A549 (cell line): ENCODE data around the gene CCSER1. TPM values are rescaled to one million over a fixed set of nuclear protein-coding genes. Genes with fewer than 3 reads are reported as not detected.

Source experiments
- ATAC-seq, 2 experiments: fragments of 200-7000 bp in 1 of 2; fragments of >200 bp in 1 of 2; cut with Nextera tagmentation in 1 of 2; cut with Tn5 transposase in 1 of 2; 3 replicates each; pipeline versions ENCODE4 v1.8.0 to v1.9.1; 2018 to 2020; ENCODE audit warnings: mild to moderate bottlenecking in 1 of 2, moderate library complexity in 1 of 2
- CTCF ChIA-PET: fragments of 300-600 bp; sonication (Branson Sonifier 250); formaldehyde crosslinking; extraction: SDS; loops from one replicate; lab custom pipeline; 2021; ENCODE audit warnings: antibody characterized with exemption, inconsistent platforms; lab: Yijun Ruan, JAX
- POLR2A ChIA-PET: fragments of 350-600 bp; formaldehyde crosslinking; extraction: SDS; loops from one replicate; lab custom pipeline; 2021; ENCODE audit warnings: antibody characterized with exemption, inconsistent platforms; lab: Yijun Ruan, JAX
- DNase-seq, 2 experiments: peaks; one replicate each; pipeline versions ENCODE4 v3.0.0 to v3.0.0-alpha.2; 2011 to 2016; ENCODE audit warnings: low read depth in 1 of 2, low spot score in 1 of 2
- FAIRE-seq: peaks from 2 replicates; lab custom pipeline; 2011; peaks lifted over from hg19 to GRCh38; lab: Jason Lieb, UNC
- H3K27ac ChIP-seq, 2 experiments: fragments of >200 bp; sonication (Bioruptor Twin); formaldehyde crosslinking; 3 replicates each; pipeline ENCODE4 v1.5.1; 2016 to 2017
- H3K4me1 ChIP-seq: fragments of >200 bp; sonication (Bioruptor Twin); formaldehyde crosslinking; 3 replicates; pipeline ENCODE4 v1.6.1; 2016
- H3K4me2 ChIP-seq: fragments of >200 bp; sonication (Bioruptor Twin); formaldehyde crosslinking; 3 replicates; pipeline ENCODE4 v1.6.1; 2016
- H3K4me3 ChIP-seq: fragments of >200 bp; sonication (Bioruptor Twin); formaldehyde crosslinking; 3 replicates; pipeline ENCODE4 v1.5.1; 2016
- H3K9me3 ChIP-seq: fragments of >200 bp; sonication (Bioruptor Twin); formaldehyde crosslinking; 3 replicates; pipeline ENCODE4 v1.6.1; 2016
- BHLHE40 ChIP-seq: IDR thresholded peaks from 2 replicates; pipeline ENCODE4 v1.6.1; 2012; ENCODE audit warnings: low read depth, low read length, inconsistent platforms
- CBX2 ChIP-seq: fragments of 200-600 bp; sonication (generic); IDR thresholded peaks from 2 replicates; pipeline ENCODE4 v1.6.1; 2016; ENCODE audit warnings: low read depth, mild to moderate bottlenecking, borderline replicate concordance
- CEBPB ChIP-seq, 2 experiments: fragments of >200 bp in 1 of 2; sonication (Bioruptor Twin) in 1 of 2; formaldehyde crosslinking in 1 of 2; IDR thresholded peaks; 2 replicates each; pipeline ENCODE4 v1.6.1; 2012 to 2016
- E2F6 ChIP-seq: IDR thresholded peaks from 2 replicates; pipeline ENCODE4 v1.6.1; 2012; ENCODE audit warnings: low read depth, borderline replicate concordance
- EHF ChIP-seq: fragments of 250-450 bp; sonication (Bioruptor Pico); IDR thresholded peaks from 2 replicates; pipeline ENCODE4 v1.5.0; 2020; ENCODE audit warnings: mild to moderate bottlenecking
- EHMT2 ChIP-seq: fragments of 200-600 bp; sonication (generic); IDR thresholded peaks from 2 replicates; pipeline ENCODE4 v1.6.1; 2016; ENCODE audit warnings: antibody characterized with exemption, low read depth, mild to moderate bottlenecking, moderate library complexity
- FOSB ChIP-seq: fragments of 250-450 bp; sonication (Bioruptor Pico); IDR thresholded peaks from 2 replicates; pipeline ENCODE4 v1.5.0; 2020; ENCODE audit warnings: mild to moderate bottlenecking, moderate library complexity
- GATA3 ChIP-seq: IDR thresholded peaks from 2 replicates; pipeline ENCODE4 v1.6.1; 2012; ENCODE audit warnings: borderline replicate concordance
- HMGXB4 ChIP-seq: fragments of 250-450 bp; sonication (Bioruptor Pico); IDR thresholded peaks from 2 replicates; pipeline ENCODE4 v1.5.0; 2021; ENCODE audit warnings: mild to moderate bottlenecking, moderate library complexity, borderline replicate concordance
- JUN ChIP-seq, 2 experiments: fragments of >200 bp; sonication (Bioruptor Twin); formaldehyde crosslinking; IDR thresholded peaks; 2 replicates in 1 of 2; 3 replicates in 1 of 2; pipeline ENCODE4 v1.6.1; 2016 to 2017
- KDM5A ChIP-seq: fragments of 200-600 bp; sonication (generic); IDR thresholded peaks from 2 replicates; pipeline ENCODE4 v1.6.1; 2016; ENCODE audit warnings: antibody characterized with exemption, mild to moderate bottlenecking
- MYC ChIP-seq: IDR thresholded peaks from 2 replicates; pipeline ENCODE4 v1.6.1; 2012; ENCODE audit warnings: mild to moderate bottlenecking, inconsistent platforms, low read length, improper control_type of control experiment, borderline replicate concordance
- NFE2L2 ChIP-seq: fragments of 150-350 bp; conservative IDR thresholded peaks from 2 replicates; pipeline ENCODE4 v1.6.1; 2014; ENCODE audit warnings: low read length
- NR3C1 ChIP-seq: fragments of >200 bp; sonication (Bioruptor Twin); formaldehyde crosslinking; IDR thresholded peaks from 3 replicates; pipeline ENCODE4 v1.6.1; 2017
- RARB ChIP-seq: fragments of 250-450 bp; sonication (Bioruptor Pico); IDR thresholded peaks from 2 replicates; pipeline ENCODE4 v1.8.0; 2021; ENCODE audit warnings: mild to moderate bottlenecking, moderate library complexity
- REST ChIP-seq: fragments of 200-600 bp; sonication (generic); IDR thresholded peaks from 2 replicates; pipeline ENCODE4 v1.6.1; 2016; ENCODE audit warnings: antibody characterized with exemption, mild to moderate bottlenecking, moderate library complexity
- RFX5 ChIP-seq: fragments of 450-650 bp; IDR thresholded peaks from 2 replicates; pipeline ENCODE4 v1.7.1; 2014; ENCODE audit warnings: antibody characterized with exemption, mild to moderate bottlenecking, moderate library complexity
- USF2 ChIP-seq: fragments of 450-650 bp; IDR thresholded peaks from 2 replicates; pipeline ENCODE4 v1.6.1; 2014; ENCODE audit warnings: antibody characterized with exemption
- WGBS: methylation state at CpG from one replicate; pipeline ENCODE4 v1.1.6; 2017; ENCODE audit errors: missing lambda C conversion rate; 5-methylcytosine and 5-hydroxymethylcytosine counted together
- polyA plus RNA-seq, 4 experiments: library from polyadenylated mRNA; depleted of rRNA in 3 of 4; stranded (reverse); fragments of >200 nt; fragmentation: RNase III in 1 of 4; extraction: RNeasy Plus Mini Kit Qiagen cat#74134 plus additional on column Dnase treatment in 1 of 4; gene quantifications; 2 replicates in 3 of 4; 3 replicates in 1 of 4; pipeline ENCODE4 v1.2.3, GENCODE V29; 2011 to 2017

The CCSER1 gene
- polyA plus RNA-seq, 2 of the 4 experiments (the other 2 are of a cell fraction): 0.06 TPM; not detected in 1

- TF ChIP-seq JUN (IDR thresholded peaks at IDR 0.05) (no peak), EHMT2 (no peak), NR3C1 (no peak), GATA3 (no peak), BHLHE40 (no peak), NFE2L2 (no peak), USF2 (no peak), MYC (no peak), EHF (no peak), CBX2 (no peak), CEBPB (IDR thresholded peaks at IDR 0.05) (no peak)
- no peaks in the 10 kb centered on the region for H3K4me1 ChIP-seq
- WGBS: 23% methylated on average over 3 of the region's 3 CpGs
- no peak overlapping the region for H3K4me2 ChIP-seq
- H3K27ac ChIP-seq: no peak overlapping the region
- ChIA-PET CTCF (no interaction called here), POLR2A (no interaction called here)
- no peak overlapping the region for H3K4me3 ChIP-seq
- no peaks in the 10 kb centered on the region for H3K9me3 ChIP-seq
- no peak for FAIRE-seq
- no peak for DNase-seq
- ATAC-seq: no peak
Measured at GRCh38 chr4:91282217-91282616, 1155.0 kb downstream of the CCSER1 start.

GRCh38 chr4:91283726-91284230 lies 1156.6 kb downstream of the CCSER1 start:
- Histone ChIP-seq H3K27ac (no peak overlapping the region), H3K4me1 (no peaks in the 10 kb centered on the region), H3K9me3 (no peaks in the 10 kb centered on the region), H3K4me3 (no peak overlapping the region), H3K4me2 (no peak overlapping the region)
- 33% methylated on average over 1 of the region's 1 CpG for WGBS
- ChIA-PET POLR2A (no interaction called here), CTCF (no interaction called here)
- TF ChIP-seq FOSB (CRISPR knock-in tag) (no peak), REST (no peak), KDM5A (no peak), E2F6 (no peak), RARB (CRISPR knock-in tag) (no peak), USF2 (no peak), EHF (no peak), JUN (IDR thresholded peaks at IDR 0.05) (no peak)
- FAIRE-seq (no peak), ATAC-seq (no peak), DNase-seq (no peak)

- Histone ChIP-seq H3K4me2 (no peak overlapping the region), H3K9me3 (no peaks in the 10 kb centered on the region), H3K4me1 (no peaks in the 10 kb centered on the region), H3K27ac (no peak overlapping the region), H3K4me3 (no peak overlapping the region)
- DNase-seq (no peak), FAIRE-seq (no peak), ATAC-seq (no peak)
- TF ChIP-seq RFX5 (no peak), EHMT2 (no peak), KDM5A (no peak), HMGXB4 (CRISPR knock-in tag) (no peak)
- WGBS: 21% methylated on average over 3 of the region's 3 CpGs
- ChIA-PET CTCF (no interaction called here), POLR2A (no interaction called here)
Measured at GRCh38 chr4:91284480-91284879, 1157.3 kb downstream of the CCSER1 start.
